OCI-LY1 (cell line): Measurements from ENCODE around the gene PYGB.

Experiments used
- CTCF ChIP-seq: fragments of 200-600 bp; sonication (generic), shearing (Covaris generic); IDR thresholded peaks from 2 replicates; pipeline ENCODE4 v1.5.1; 2017; ENCODE audit warnings: mild to moderate bottlenecking, antibody characterized with exemption, low read length, moderate library complexity, mixed read lengths
- EZH2 ChIP-seq: fragments of 200-600 bp; sonication (generic), shearing (Covaris generic); IDR thresholded peaks from 2 replicates; pipeline ENCODE4 v1.8.0; 2017; ENCODE audit warnings: borderline replicate concordance, mixed run types, mild to moderate bottlenecking, antibody characterized with exemption, low read length, moderate library complexity, mixed read lengths

DNA sequence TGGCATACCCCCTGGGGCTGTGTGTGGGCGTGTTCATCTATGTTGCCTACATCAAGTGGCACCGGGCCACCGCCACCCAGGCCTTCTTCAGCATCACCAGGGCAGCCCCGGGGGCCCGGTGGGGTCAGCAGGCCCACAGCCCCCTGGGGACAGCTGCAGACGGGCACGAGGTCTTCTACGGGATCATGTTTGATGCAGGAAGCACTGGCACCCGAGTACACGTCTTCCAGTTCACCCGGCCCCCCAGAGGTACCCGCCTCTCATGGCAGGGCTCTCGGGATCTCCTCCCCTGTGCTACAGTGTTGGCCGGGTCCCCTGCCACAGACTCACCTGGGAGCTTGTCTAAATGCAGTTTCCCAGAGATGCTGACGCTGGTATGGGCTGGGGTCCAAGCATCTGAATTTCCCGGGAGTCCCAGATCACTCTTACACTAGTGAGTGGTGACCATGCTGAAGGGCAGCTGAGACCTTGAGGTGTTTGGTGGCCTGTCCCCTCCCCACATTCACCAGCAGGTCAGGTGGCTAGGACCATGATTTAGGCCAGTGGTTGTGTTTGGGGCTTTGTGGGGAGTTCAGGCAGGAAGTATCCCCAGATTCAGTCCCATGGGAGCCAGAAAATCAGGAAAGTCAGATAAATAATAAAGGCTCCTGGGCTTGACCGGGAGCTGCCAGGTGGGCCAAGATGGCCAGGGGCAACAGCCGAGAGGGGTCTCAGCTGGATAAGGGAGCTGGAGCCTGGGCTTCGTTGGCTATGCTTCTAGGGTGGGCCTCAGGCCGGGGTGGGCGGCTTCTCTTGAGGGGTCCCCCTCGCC lies 40.5 kb upstream of the PYGB start:
- TF ChIP-seq CTCF (no peak), EZH2 (no peak)
